Mesothelial cell of epicardium (in vitro differentiated cells): ENCODE results near the gene ZNF648. TPM values are rescaled to one million over a fixed set of nuclear protein-coding genes. Genes with fewer than 3 reads are reported as not detected.

ENCODE experiments used
- DNase-seq, 2 experiments: peaks; one replicate each; pipeline ENCODE4 v3.0.0; 2021; ENCODE audit warnings: low spot score in 2 of 2; ENCODE audit not compliant: unreplicated experiment in 2 of 2
- H3K27ac Mint-ChIP-seq: 2 replicates; pipeline ENCODE4 v1.8.0; 2021; ENCODE audit warnings: mixed read lengths
- H3K27me3 Mint-ChIP-seq: 2 replicates; pipeline ENCODE4 v1.8.0; 2021; ENCODE audit warnings: low read depth, mixed read lengths
- H3K36me3 Mint-ChIP-seq: 2 replicates; pipeline ENCODE4 v1.8.0; 2021; ENCODE audit warnings: mixed read lengths
- H3K4me1 Mint-ChIP-seq: 2 replicates; pipeline ENCODE4 v1.8.0; 2021; ENCODE audit warnings: mixed read lengths
- H3K4me3 Mint-ChIP-seq: 2 replicates; pipeline ENCODE4 v1.8.0; 2021; ENCODE audit warnings: mild to moderate bottlenecking, moderate library complexity, mixed read lengths
- H3K9me3 Mint-ChIP-seq: 2 replicates; pipeline ENCODE4 v1.8.0; 2021; ENCODE audit warnings: mixed read lengths
- total RNA-seq: library from RNA; stranded (reverse); gene quantifications from 3 replicates; pipeline ENCODE4 v1.2.1, GENCODE V29; 2021
- TF ChIP-seq, protein P1 (sequence below): fragments of 200-600 bp; sonication (generic); IDR thresholded peaks from one replicate; pipeline ENCODE4 v1.5.0; 2021; ENCODE audit warnings: antibody characterized with exemption; ENCODE audit not compliant: unreplicated experiment

Gene ZNF648
- total RNA-seq, 1 donor from 2014 or later: 0.09 TPM

DNA sequence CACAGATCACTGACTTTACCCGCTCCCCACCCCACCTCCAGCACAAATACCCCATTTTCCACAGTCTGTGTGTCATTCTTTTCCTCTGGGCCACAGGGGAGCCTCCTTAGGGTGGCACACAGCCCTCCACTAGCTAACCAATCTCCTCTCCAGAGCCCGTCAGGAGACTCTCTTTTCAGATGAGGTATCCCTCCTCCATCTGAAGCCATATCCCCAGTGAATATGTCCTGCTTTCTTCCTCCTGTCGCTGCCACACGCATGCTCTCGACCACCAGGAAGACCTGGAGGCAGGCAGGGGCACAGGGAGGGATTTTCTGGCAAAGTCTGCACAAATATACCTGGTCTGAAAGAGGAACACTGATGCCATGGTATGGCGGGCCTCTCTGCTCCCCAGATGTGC is 635 bp downstream of the ZNF648 start:
- Mint-ChIP-seq H3K27ac (no peak overlapping the region), H3K4me1 (no peaks in the 10 kb centered on the region)

DNA sequence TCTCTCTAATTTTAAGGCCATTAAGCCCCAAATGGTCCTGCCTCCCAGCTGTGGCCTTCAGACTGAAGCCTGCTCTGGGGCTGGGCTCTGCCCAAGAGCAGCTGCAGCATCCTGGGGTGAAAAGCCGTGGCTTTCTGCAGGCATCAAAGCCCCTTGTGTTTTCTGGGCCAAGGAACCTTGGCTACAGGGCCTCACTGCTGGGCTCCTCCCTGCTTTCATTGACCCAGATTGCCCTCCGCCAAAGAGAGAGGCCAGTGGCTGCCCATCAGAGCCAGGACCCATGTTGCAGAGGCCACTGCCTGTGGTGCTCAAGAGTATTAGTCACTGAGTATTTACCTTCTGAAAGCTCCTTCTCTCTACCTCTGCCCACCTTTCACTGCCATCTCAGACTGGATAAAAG is 1.6 kb downstream of the ZNF648 start:
- Mint-ChIP-seq H3K36me3 (no peaks in the 10 kb centered on the region), H3K4me3 (no peak overlapping the region), H3K27ac (no peak overlapping the region), H3K4me1 (no peaks in the 10 kb centered on the region), H3K9me3 (peaks cover 12% of the 10 kb centered on the region), H3K27me3 (peaks cover 13% of the 10 kb centered on the region)
- TF ChIP-seq, protein P1, sequence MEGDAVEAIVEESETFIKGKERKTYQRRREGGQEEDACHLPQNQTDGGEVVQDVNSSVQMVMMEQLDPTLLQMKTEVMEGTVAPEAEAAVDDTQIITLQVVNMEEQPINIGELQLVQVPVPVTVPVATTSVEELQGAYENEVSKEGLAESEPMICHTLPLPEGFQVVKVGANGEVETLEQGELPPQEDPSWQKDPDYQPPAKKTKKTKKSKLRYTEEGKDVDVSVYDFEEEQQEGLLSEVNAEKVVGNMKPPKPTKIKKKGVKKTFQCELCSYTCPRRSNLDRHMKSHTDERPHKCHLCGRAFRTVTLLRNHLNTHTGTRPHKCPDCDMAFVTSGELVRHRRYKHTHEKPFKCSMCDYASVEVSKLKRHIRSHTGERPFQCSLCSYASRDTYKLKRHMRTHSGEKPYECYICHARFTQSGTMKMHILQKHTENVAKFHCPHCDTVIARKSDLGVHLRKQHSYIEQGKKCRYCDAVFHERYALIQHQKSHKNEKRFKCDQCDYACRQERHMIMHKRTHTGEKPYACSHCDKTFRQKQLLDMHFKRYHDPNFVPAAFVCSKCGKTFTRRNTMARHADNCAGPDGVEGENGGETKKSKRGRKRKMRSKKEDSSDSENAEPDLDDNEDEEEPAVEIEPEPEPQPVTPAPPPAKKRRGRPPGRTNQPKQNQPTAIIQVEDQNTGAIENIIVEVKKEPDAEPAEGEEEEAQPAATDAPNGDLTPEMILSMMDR: no peak
- DNase-seq: no peak

More for the DNA sequence above, 635 bp downstream of the ZNF648 start:
- H3K9me3 Mint-ChIP-seq: peaks cover 12% of the 10 kb centered on the region
- no peaks in the 10 kb centered on the region for H3K36me3 Mint-ChIP-seq
- TF ChIP-seq, protein P1: no peak
- DNase-seq: no peak
- peaks cover 15% of the 10 kb centered on the region for H3K27me3 Mint-ChIP-seq
- no peak overlapping the region for H3K4me3 Mint-ChIP-seq

DNA sequence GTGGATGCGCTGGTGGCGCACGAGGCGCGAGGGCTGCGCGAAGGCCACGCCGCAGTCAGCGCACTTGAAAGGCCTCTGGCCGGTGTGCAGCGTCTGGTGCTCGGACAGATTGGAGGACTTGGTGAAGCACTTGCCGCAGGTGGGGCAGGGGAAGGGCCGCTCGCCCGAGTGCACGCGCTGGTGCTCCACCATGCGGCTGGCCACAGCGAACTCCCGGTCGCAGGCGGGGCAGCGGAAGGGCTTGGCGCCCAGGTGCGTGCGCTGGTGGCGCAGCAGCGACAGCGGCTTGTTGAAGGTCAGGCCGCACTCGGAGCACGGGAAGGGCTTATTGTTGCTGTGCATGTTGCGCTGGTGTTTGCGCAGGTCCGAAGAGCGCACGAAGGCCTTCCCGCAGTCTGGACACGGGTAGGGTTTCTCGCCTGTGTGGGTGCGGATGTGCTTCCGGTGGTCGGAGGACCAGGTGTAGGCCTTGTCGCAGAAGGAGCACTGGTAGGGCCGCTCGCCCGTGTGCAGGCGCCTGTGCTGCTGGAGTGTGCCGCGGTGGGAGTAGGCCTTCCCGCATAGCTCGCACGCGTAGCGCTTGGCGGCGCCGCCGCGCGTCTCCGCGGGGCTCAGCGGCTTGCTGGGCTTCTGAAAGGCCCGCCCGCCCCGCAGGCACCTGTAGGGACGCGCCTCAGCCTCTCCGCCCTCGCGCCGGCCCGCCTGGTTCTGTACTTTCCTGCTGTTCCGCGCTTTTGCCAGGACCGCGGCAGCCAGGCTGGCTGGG is 4.7 kb downstream of the ZNF648 start:
- H3K4me1 Mint-ChIP-seq: no peaks in the 10 kb centered on the region
- H3K4me3 Mint-ChIP-seq: no peak overlapping the region
- no peak overlapping the region for H3K27ac Mint-ChIP-seq
- DNase-seq: no peak
- H3K9me3 Mint-ChIP-seq: no peaks in the 10 kb centered on the region
- no peaks in the 10 kb centered on the region for H3K36me3 Mint-ChIP-seq
- H3K27me3 Mint-ChIP-seq: peaks cover 6% of the 10 kb centered on the region
- TF ChIP-seq, protein P1: no peak

DNA sequence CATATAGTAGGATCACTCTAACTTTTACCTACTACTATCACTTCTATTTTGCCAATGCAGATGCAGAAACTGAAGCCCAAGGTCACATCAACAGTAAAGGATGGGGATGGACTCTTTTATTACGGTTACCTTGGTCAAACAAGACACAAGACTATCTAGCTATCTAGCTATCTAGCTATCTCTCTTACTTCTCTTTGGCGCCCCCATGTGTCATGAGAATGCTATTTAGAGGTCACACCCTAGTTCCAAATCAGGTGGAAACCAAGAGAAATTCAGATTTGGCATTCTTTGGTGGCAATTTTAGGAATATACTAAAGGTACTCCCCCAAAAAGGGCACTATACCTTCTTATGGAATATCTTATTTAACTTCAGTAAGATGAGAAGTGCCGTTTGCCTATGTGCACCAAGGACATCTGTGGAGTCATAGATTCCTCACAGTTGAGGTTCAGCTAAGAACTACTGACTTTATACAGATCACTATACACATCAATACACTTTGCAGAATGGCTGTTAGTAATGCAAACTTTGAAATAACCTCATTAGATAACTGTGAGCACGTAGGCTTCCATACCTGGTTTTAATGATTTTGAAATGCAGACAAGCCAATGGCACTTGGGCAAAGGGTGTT is 6.7 kb downstream of the ZNF648 start:
- DNase-seq: no peak
- Mint-ChIP-seq H3K36me3 (no peaks in the 10 kb centered on the region), H3K4me3 (no peak overlapping the region), H3K9me3 (no peaks in the 10 kb centered on the region), H3K27me3 (no peaks in the 10 kb centered on the region), H3K27ac (no peak overlapping the region), H3K4me1 (no peaks in the 10 kb centered on the region)
- TF ChIP-seq, protein P1: no peak

DNA sequence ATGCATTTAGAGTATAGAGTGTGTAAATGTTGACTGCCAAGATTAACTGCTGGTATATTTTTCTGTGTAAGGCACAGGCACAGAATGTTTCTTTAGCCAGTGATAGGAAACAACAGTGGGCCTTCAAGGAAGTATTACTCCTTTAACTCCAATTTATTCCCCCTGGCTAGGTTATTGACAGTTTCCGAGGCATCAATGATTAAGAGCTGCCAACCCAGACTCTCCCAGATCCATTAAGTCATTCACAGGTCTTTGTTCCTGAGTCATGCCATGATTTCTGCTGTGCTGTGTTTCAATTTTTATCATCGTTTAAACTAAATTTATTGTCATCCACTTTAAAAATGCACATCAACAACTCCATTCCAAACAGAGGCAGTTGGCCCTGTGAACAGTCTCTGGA is 9.2 kb downstream of the ZNF648 start:
- TF ChIP-seq, protein P1: no peak
- no peak for DNase-seq
- no peaks in the 10 kb centered on the region for H3K27me3 Mint-ChIP-seq
- no peak overlapping the region for H3K4me3 Mint-ChIP-seq
- no peak overlapping the region for H3K27ac Mint-ChIP-seq
- H3K4me1 Mint-ChIP-seq: no peaks in the 10 kb centered on the region
- H3K36me3 Mint-ChIP-seq: no peaks in the 10 kb centered on the region
- H3K9me3 Mint-ChIP-seq: no peaks in the 10 kb centered on the region
